ENCODE results near the gene ALK. TPM values are rescaled to one million over a fixed set of nuclear protein-coding genes. Genes with fewer than 3 reads are reported as not detected.

ALK gene
- total RNA-seq, 4 donors from 2014 or later = 0.06 to 4.1 TPM; not detected in 2

- no peak for DNase-seq
- H3K27ac ChIP-seq = no peak overlapping the region
- TF ChIP-seq CTCF (IDR thresholded peaks at IDR 0.05) (no peak), POLR2A (IDR thresholded peaks at IDR 0.05) (no peak)
- no peaks in the 10 kb centered on the region for H3K36me3 ChIP-seq
- H3K4me3 ChIP-seq = no peak overlapping the region
- no peaks in the 10 kb centered on the region for H3K4me1 ChIP-seq
- no peaks in the 10 kb centered on the region for H3K27me3 ChIP-seq
- H3K9me3 ChIP-seq = no peaks in the 10 kb centered on the region
- intact Hi-C loops (cut with DNase I; ENCODE audit: low total_unique reads) = no loop called here
Measured at GRCh38 chr2:29782549-29783458, 138.6 kb downstream of the ALK start.

GRCh38 chr2:29782087-29782486, 139.3 kb downstream of the ALK start:
- H3K4me3 ChIP-seq = no peak overlapping the region
- H3K4me1 ChIP-seq = no peaks in the 10 kb centered on the region
- DNase-seq = no peak
- no peak for TF ChIP-seq POLR2A (IDR thresholded peaks at IDR 0.05)
- no peak for TF ChIP-seq CTCF (IDR thresholded peaks at IDR 0.05)
- no peaks in the 10 kb centered on the region for H3K36me3 ChIP-seq
- H3K9me3 ChIP-seq = no peaks in the 10 kb centered on the region
- H3K27me3 ChIP-seq = no peaks in the 10 kb centered on the region
- H3K27ac ChIP-seq = no peak overlapping the region
- intact Hi-C loops (cut with DNase I; ENCODE audit: low total_unique reads) = no loop called here

- intact Hi-C loops (cut with DNase I; ENCODE audit: low total_unique reads) = no loop called here
- H3K36me3 ChIP-seq = no peaks in the 10 kb centered on the region
- H3K4me1 ChIP-seq = no peaks in the 10 kb centered on the region
- no peak for DNase-seq
- H3K27me3 ChIP-seq = no peaks in the 10 kb centered on the region
- no peaks in the 10 kb centered on the region for H3K9me3 ChIP-seq
- H3K27ac ChIP-seq = no peak overlapping the region
- no peak overlapping the region for H3K4me3 ChIP-seq
- TF ChIP-seq POLR2A (IDR thresholded peaks at IDR 0.05) = no peak
- no peak for TF ChIP-seq CTCF (IDR thresholded peaks at IDR 0.05)
Measured at GRCh38 chr2:29780906-29781305, 140.5 kb downstream of the ALK start.

- H3K27ac ChIP-seq = no peak overlapping the region
- no peaks in the 10 kb centered on the region for H3K4me1 ChIP-seq
- intact Hi-C loops (cut with DNase I; ENCODE audit: low total_unique reads) = no loop called here
- no peaks in the 10 kb centered on the region for H3K9me3 ChIP-seq
- TF ChIP-seq CTCF (IDR thresholded peaks at IDR 0.05) (no peak), POLR2A (IDR thresholded peaks at IDR 0.05) (no peak)
- H3K4me3 ChIP-seq = no peak overlapping the region
- DNase-seq = no peak
- no peaks in the 10 kb centered on the region for H3K27me3 ChIP-seq
- H3K36me3 ChIP-seq = no peaks in the 10 kb centered on the region
Measured at GRCh38 chr2:29777161-29777560, 144.2 kb downstream of the ALK start.

- H3K27me3 ChIP-seq = no peaks in the 10 kb centered on the region
- intact Hi-C loops (cut with DNase I; ENCODE audit: low total_unique reads) = no loop called here
- H3K4me3 ChIP-seq = no peak overlapping the region
- no peaks in the 10 kb centered on the region for H3K36me3 ChIP-seq
- H3K4me1 ChIP-seq = no peaks in the 10 kb centered on the region
- TF ChIP-seq POLR2A (IDR thresholded peaks at IDR 0.05) (no peak), CTCF (IDR thresholded peaks at IDR 0.05) (no peak)
- DNase-seq = no peak
- H3K27ac ChIP-seq = no peak overlapping the region
- H3K9me3 ChIP-seq = no peaks in the 10 kb centered on the region
Measured at GRCh38 chr2:29776406-29776805, 145.0 kb downstream of the ALK start.
